Dermis microvascular lymphatic vessel endothelial cell (primary cell): ENCODE results near the gene LILRB4. TPM values are rescaled to one million over a fixed set of nuclear protein-coding genes. Genes with fewer than 3 reads are reported as not detected.
"Not testable (repeated sequence)": the region's sequence is repeated elsewhere in the genome, so short reads cannot be mapped to it uniquely, and the experiment has no call there.

ENCODE experiments used
- DNase-seq, 2 donors: peaks; one replicate each; pipeline versions ENCODE4 v3.0.0 to v3.0.0-alpha.2; 2010; ENCODE audit warnings: low read depth in 2 of 2
- total RNA-seq: library from RNA; depleted of rRNA; stranded (reverse); fragments of >200 nt; gene quantifications from 2 replicates; pipeline ENCODE4 v1.2.1, GENCODE V29; 2014

LILRB4 gene
- total RNA-seq, 1 donor from 2014 or later = not detected

DNA sequence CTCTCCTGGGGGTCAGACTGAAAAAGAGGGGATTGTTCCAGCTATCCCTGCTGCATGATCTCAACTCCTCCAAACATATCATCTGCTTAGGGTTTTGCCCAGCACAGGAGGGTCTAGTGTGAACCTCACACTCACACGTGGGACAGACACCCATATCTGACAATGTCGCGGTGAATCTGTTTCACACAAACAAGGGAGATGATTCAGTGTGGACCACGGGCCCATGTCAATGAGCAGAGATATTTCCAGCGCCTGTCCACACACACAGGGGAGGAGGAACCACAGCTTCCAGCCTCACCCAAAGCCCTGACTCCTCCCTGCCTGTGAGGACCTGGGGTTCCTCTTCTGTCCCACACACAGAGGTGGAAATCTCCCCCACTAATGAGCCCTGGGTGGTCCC lies 31.9 kb downstream of the LILRB4 start:
- no peak for DNase-seq

DNA sequence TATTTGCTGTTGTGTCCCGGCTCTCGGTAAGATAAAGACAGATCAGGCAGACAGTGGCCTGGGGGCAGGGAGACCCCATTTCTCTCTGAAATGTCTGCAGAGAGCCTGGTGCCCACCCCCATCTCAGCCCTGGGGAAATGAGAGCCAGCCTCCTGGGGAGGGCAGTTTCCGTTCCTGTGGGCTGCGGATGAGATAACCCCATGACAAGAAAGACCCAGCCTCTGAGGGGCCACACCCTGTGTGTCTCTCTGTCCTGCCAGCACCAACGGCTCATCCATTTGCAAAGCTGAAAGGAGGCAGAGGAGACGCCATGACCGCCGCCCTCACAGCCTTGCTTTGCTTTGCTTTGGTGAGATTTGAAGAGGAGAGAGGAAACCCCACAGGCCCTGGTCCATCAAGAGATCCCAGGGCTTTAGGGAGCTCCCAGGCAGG lies 33.3 kb downstream of the LILRB4 start:
- no peak for DNase-seq

DNA sequence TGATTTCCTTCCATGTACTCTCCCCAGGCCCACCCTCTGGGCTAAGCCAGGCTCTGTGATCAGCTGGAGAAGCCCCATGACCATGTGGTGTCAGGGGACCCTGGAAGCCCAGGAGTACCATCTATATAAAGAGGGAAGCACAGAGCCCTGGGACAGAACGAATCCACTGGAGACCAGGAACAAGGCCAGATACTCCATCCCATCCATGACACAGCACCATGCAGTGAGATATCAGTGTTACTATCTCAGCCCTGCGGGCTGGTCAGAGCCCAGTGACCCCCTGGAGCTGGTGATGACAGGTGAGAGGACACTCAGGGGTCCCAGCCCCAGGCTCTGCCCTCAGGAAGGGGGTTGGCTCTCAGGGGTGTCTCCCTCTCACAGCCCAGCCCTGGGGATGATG lies 34.0 kb downstream of the LILRB4 start:
- DNase-seq = no peak

DNA sequence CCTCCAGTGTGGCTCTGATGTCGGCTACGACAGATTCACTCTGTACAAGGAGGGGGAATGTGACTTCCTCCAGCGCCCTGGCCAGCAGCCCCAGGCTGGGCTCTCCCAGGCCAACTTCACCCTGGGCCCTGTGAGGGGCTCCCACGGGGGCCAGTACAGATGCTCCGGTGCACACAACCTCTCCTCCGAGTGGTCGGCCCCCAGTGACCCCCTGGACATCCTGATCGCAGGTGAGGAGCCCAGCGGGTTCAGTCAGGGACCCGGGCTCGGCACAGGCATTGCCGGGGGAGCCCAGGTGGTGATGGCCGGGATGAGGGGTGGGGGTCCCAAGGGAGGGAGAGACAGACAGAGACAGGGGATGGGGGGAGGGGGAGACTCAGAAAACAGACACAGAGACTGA lies 34.9 kb downstream of the LILRB4 start:
- DNase-seq = not testable (repeated sequence)

DNA sequence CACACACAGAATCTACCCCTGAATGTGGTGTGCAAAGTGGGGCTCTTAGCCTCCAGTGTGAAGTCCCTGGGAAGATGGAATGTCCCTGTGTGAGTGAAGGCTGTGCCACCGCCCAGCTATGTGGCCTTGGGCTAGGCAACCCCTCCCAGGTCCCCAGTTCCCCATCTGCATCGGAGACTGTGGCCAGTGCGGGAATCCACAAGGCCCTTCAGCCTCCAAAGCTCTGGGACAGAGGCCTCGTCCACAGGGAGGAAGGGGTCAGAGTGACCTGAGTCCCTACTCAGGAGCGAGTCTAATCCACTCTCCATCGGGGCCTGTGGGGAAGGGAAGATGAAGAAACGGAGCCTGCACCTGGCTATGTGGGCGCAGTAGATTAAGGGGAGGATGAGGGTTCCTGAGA lies 42.1 kb downstream of the LILRB4 start:
- no peak for DNase-seq

DNA sequence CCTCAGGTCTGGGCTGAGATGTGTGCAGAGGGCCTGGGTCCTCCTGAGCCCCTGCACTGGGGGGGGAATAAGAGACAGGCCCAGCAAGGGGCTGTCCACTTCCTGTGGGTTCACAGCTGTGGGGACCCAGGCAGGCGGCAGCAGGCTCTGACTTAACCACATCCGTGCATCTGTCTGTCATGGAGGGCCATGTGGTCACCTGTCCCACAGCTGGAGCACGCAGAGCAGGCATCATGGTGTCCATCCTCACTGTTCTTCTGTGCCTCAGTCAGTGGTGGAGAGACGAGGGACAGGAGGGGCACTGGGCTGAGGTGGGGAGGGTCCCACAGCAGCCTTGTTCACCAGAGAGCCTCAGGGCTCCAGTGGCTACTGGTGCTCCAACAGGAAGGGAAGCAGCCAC lies 45.2 kb downstream of the LILRB4 start:
- DNase-seq = no peak

DNA sequence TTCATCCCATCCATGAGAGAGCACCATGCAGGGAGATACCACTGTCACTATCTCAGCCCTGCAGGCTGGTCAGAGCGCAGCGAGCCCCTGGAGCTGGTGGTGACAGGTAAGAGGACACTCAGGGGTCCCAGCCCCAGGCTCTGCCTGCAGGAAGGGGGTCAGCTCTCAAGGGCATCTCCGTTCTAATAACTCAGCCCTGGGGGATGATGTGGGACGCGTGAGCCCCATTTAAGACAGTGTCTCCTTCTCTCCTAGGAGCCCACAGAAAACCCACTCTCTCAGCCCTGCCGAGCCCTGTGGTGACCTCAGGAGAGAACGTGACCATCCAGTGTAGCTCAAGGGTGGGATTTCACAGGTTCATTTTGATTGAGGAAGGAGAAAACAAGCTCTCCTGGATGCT lies 46.0 kb downstream of the LILRB4 start:
- no peak for DNase-seq

DNA sequence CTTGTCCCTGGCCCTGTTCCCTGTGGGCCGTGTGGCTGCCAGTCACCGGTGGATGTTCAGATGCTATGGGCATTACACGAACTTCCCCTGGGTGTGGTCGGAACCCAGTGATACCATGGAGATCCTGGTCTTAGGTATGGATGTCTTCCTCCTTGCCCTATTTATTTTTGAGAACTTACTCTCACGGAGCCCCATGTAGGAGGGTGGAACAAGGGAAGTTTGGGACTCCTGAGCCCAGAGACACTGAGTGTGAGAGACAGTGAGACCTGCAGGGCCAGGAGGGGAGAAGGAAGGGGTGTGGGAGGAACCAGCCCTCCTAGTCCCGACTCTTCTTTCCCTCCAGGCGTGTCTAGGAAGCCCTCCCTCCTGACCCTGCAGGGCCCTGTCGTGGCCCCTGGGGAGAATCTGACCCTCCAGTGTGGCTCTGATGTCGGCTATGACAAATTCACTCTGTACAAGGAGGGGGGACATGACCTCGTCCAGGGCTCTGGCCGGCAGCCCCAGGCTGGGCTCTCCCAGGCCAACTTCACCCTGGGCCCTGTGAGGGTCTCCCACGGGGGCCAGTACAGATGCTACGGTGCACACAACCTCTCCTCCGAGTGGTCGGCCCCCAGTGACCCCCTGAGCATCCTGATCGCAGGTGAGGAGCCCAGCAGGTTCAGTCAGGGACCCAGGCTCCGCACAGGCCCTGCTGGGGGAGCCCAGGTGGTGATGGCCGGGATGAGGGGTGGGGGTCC lies 46.6 kb downstream of the LILRB4 start:
- no peak for DNase-seq

DNA sequence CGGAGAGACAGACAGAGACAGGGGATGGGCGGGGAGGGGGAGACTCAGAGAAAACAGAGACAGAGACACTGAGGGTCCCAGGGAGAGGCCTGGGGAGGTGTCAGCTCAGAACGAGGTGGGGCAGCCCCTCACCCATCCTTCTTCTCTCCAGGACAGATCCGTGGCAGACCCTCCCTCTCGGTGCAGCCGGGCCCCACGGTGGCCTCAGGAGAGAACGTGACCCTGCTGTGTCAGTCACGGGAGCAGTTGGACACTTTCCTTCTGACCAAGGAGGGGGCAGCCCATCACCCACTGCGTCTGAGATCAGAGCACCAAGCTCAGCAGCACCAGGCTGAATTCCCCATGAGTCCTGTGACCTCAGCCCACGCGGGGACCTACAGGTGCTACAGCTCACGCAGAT lies 47.2 kb downstream of the LILRB4 start:
- DNase-seq = not testable (repeated sequence)

Other genes with a start within 250 kb of the LILRB4 start
- under 0.01 TPM in 1 of 2 replicates, not detected in the other for gene TTYH1, start 247.5 kb upstream of the LILRB4 start, total RNA-seq
- gene LENG8, start 213.8 kb upstream of the LILRB4 start, total RNA-seq = 13.5 and 31.9 TPM in 2 replicates
- gene LENG9, start 199.2 kb upstream of the LILRB4 start, total RNA-seq = 4.0 and 4.9 TPM in 2 replicates
- gene CDC42EP5, start 189.7 kb upstream of the LILRB4 start, total RNA-seq = 42.6 and 112 TPM in 2 replicates
- gene LAIR2, start 160.2 kb upstream of the LILRB4 start, total RNA-seq = not detected in 2 replicates
- gene LILRA2, start 89.2 kb upstream of the LILRB4 start, total RNA-seq = not detected in 2 replicates
- gene LILRA1, start 69.4 kb upstream of the LILRB4 start, total RNA-seq = not detected in 2 replicates
- gene LILRB1, start 32.5 kb upstream of the LILRB4 start, total RNA-seq = 0.13 TPM in 1 of 2 replicates, not detected in the other
- not detected in 2 replicates for gene KIR3DL3, start 61.5 kb downstream of the LILRB4 start, total RNA-seq
- gene KIR2DL3, start 75.5 kb downstream of the LILRB4 start, total RNA-seq = not detected in 2 replicates
- gene KIR2DL1, start 106.8 kb downstream of the LILRB4 start, total RNA-seq = not detected in 2 replicates
- not detected in 2 replicates for gene KIR2DL4, start 140.6 kb downstream of the LILRB4 start, total RNA-seq
- not detected in 2 replicates for gene KIR3DL1, start 153.5 kb downstream of the LILRB4 start, total RNA-seq
- gene KIR2DS4, start 169.7 kb downstream of the LILRB4 start, total RNA-seq = not detected in 2 replicates
- gene KIR3DL2, start 187.5 kb downstream of the LILRB4 start, total RNA-seq = not detected in 2 replicates
- not detected in 2 replicates for gene FCAR, start 211.2 kb downstream of the LILRB4 start, total RNA-seq
- not detected in 2 replicates for gene NCR1, start 243.2 kb downstream of the LILRB4 start, total RNA-seq